Thyroid gland (tissue), 4 donors: ENCODE results near the gene SNED1. TPM values are rescaled to one million over a fixed set of nuclear protein-coding genes. Genes with fewer than 3 reads are reported as not detected.

Source experiments
- DNase-seq, 2 donors: peaks; one replicate each; pipeline ENCODE4 v3.0.0-alpha.2; 2019
- H3K27ac ChIP-seq, 3 donors: fragments of 200-600 bp; sonication (generic); 1 replicate in 2 of 3; 2 replicates in 1 of 3; pipeline ENCODE4 v1.5.1; 2016 to 2019; ENCODE audit warnings: mild to moderate bottlenecking in 1 of 3, moderate library complexity in 1 of 3
- H3K27me3 ChIP-seq: fragments of 200-600 bp; sonication (generic); one replicate; pipeline ENCODE4 v1.5.1; 2019
- H3K36me3 ChIP-seq, 2 donors: fragments of 200-600 bp; sonication (generic); one replicate each; pipeline ENCODE4 v1.5.1; 2016 to 2019
- H3K4me1 ChIP-seq, 2 donors: fragments of 200-600 bp; sonication (generic); one replicate each; pipeline ENCODE4 v1.5.1; 2017 to 2019
- H3K4me3 ChIP-seq, 3 donors: fragments of 200-600 bp; sonication (generic); replicated peaks in 1 of 3; 1 replicate in 2 of 3; 2 replicates in 1 of 3; pipeline ENCODE4 v1.5.1; 2016; ENCODE audit warnings: mild to moderate bottlenecking in 1 of 3
- H3K9me3 ChIP-seq: fragments of 200-600 bp; sonication (generic); one replicate; pipeline ENCODE4 v1.5.1; 2017
- CTCF ChIP-seq, 6 experiments: fragments of 200-600 bp in 3 of 6; fragments of 450-650 bp in 3 of 6; sonication (generic) in 3 of 6; IDR thresholded peaks; one replicate each; pipeline ENCODE4 v1.5.1; 2016 to 2019; ENCODE audit warnings: antibody characterized with exemption in 6 of 6, mild to moderate bottlenecking in 2 of 6, inconsistent platforms in 1 of 6, moderate library complexity in 1 of 6
- POLR2A ChIP-seq, 2 donors: fragments of 450-650 bp; IDR thresholded peaks; one replicate each; pipeline ENCODE4 v1.6.1; 2017; ENCODE audit warnings: antibody characterized with exemption in 2 of 2, mild to moderate bottlenecking in 2 of 2, moderate library complexity in 1 of 2
- WGBS, 2 donors: methylation state at CpG; one replicate each; pipeline ENCODE4 v1.1.5; 2017; 5-methylcytosine and 5-hydroxymethylcytosine counted together
- intact Hi-C: fragments of 100-400 bp; cut with DNase I; formaldehyde crosslinking; loops from one replicate; pipeline ENCODE4 v1.15.1; 2023
- total RNA-seq, 4 donors: library from RNA; depleted of rRNA; stranded (reverse); fragments of >200 nt; gene quantifications; one replicate each; pipeline ENCODE4 v1.2.3, GENCODE V29; 2016

SNED1 gene
- total RNA-seq, 4 donors from 2014 or later: 47.7 to 122 (median 68.7) TPM

GRCh38 chr2:240995041-240996021 is 3.1 kb upstream of the SNED1 start:
- H3K36me3 ChIP-seq: no peaks in the 10 kb centered on the region
- no peaks in the 10 kb centered on the region for H3K9me3 ChIP-seq
- peak overlapping the region; percentile 95 to 99 (median 98) for H3K27ac ChIP-seq
- intact Hi-C loops: loop anchor here (10.0 kb wide), 2 partner anchors 81 to 159 kb away; partner anchors contain the start of gene PPP1R7
- H3K27me3 ChIP-seq: no peaks in the 10 kb centered on the region
- no peak for DNase-seq
- 79 to 80% methylated on average over 20 to 24 of the region's 24 CpGs for WGBS, 2 donors
- H3K4me3 ChIP-seq: no peak overlapping the region
- TF ChIP-seq POLR2A (IDR thresholded peaks at IDR 0.05) (no peak), CTCF (IDR thresholded peaks at IDR 0.05) (no peak)
- peaks cover 52 to 83% of the 10 kb centered on the region in 2 donors for H3K4me1 ChIP-seq

GRCh38 chr2:240996161-240996833 is 2.1 kb upstream of the SNED1 start:
- Histone ChIP-seq H3K9me3 (no peaks in the 10 kb centered on the region), H3K36me3 (peaks cover 0 to 5% of the 10 kb centered on the region in 2 donors), H3K27me3 (no peaks in the 10 kb centered on the region), H3K4me3 (no peak overlapping the region), H3K4me1 (peaks cover 61 to 84% of the 10 kb centered on the region in 2 donors), H3K27ac (peak overlapping the region; percentile 93 to 99 (median 98))
- 72 to 87% methylated on average over 8 to 11 of the region's 19 CpGs for WGBS, 2 donors
- TF ChIP-seq CTCF (IDR thresholded peaks at IDR 0.05): no peak
- TF ChIP-seq POLR2A (IDR thresholded peaks at IDR 0.05): no peak
- no peak for DNase-seq
- intact Hi-C loops: loop anchor here (10.0 kb wide), 2 partner anchors 81 to 159 kb away; partner anchors contain the start of gene PPP1R7

- 65 to 75% methylated on average over 5 to 11 of the region's 13 CpGs for WGBS, 2 donors
- TF ChIP-seq CTCF (IDR thresholded peaks at IDR 0.05) (no peak), POLR2A (IDR thresholded peaks at IDR 0.05) (no peak)
- H3K36me3 ChIP-seq: peaks cover 0 to 10% of the 10 kb centered on the region in 2 donors
- no peaks in the 10 kb centered on the region for H3K9me3 ChIP-seq
- no peak overlapping the region for H3K4me3 ChIP-seq
- DNase-seq: no peak
- no peaks in the 10 kb centered on the region for H3K27me3 ChIP-seq
- H3K27ac ChIP-seq: peak overlapping the region; percentile 93 to 99 (median 98)
- peaks cover 66 to 86% of the 10 kb centered on the region in 2 donors for H3K4me1 ChIP-seq
- intact Hi-C loops: loop anchor here (10.0 kb wide), 2 partner anchors 82 to 158 kb away; partner anchors contain the start of gene PPP1R7
These were observed 1.6 kb upstream of the SNED1 start for GRCh38 chr2:240996834-240997140.

- peaks cover 0 to 15% of the 10 kb centered on the region in 2 donors for H3K36me3 ChIP-seq
- intact Hi-C loops: loop anchor here (10.0 kb wide), 2 partner anchors 82 to 158 kb away; partner anchors contain the start of gene PPP1R7
- peak in 1 of 2 donors; percentile 64 for TF ChIP-seq POLR2A (IDR thresholded peaks at IDR 0.05)
- TF ChIP-seq CTCF (IDR thresholded peaks at IDR 0.05): no peak
- peaks cover 71 to 86% of the 10 kb centered on the region in 2 donors for H3K4me1 ChIP-seq
- peak overlapping the region; percentile 93 to 99 (median 98) for H3K27ac ChIP-seq
- H3K9me3 ChIP-seq: no peaks in the 10 kb centered on the region
- H3K27me3 ChIP-seq: no peaks in the 10 kb centered on the region
- peak overlapping the region in 1 of 3 donors; percentile 75 for H3K4me3 ChIP-seq
- 23 to 25% methylated on average over 14 of the region's 16 CpGs for WGBS, 2 donors
- DNase-seq: peak; percentile 81 to 84
These were observed 1.1 kb upstream of the SNED1 start for GRCh38 chr2:240997141-240997855.
